ENCODE measurements around the gene SLC46A3.

Gene SLC46A3

GRCh38 chr13:28653111-28653510 lies 65.7 kb downstream of the SLC46A3 start:
- DNase-seq (ENCODE audit: low spot score), result no peak
- no peak overlapping the region for H3K4me3 ChIP-seq
- TF ChIP-seq, protein P1, sequence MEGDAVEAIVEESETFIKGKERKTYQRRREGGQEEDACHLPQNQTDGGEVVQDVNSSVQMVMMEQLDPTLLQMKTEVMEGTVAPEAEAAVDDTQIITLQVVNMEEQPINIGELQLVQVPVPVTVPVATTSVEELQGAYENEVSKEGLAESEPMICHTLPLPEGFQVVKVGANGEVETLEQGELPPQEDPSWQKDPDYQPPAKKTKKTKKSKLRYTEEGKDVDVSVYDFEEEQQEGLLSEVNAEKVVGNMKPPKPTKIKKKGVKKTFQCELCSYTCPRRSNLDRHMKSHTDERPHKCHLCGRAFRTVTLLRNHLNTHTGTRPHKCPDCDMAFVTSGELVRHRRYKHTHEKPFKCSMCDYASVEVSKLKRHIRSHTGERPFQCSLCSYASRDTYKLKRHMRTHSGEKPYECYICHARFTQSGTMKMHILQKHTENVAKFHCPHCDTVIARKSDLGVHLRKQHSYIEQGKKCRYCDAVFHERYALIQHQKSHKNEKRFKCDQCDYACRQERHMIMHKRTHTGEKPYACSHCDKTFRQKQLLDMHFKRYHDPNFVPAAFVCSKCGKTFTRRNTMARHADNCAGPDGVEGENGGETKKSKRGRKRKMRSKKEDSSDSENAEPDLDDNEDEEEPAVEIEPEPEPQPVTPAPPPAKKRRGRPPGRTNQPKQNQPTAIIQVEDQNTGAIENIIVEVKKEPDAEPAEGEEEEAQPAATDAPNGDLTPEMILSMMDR (IDR thresholded peaks at IDR 0.05), result no peak
- H3K27ac ChIP-seq, result no peak overlapping the region

- DNase-seq (ENCODE audit: low spot score), result no peak
- Histone ChIP-seq H3K4me3 (no peak overlapping the region), H3K27ac (no peak overlapping the region)
- TF ChIP-seq, protein P1 (IDR thresholded peaks at IDR 0.05), result no peak
These were observed 66.9 kb downstream of the SLC46A3 start for GRCh38 chr13:28651810-28652401.

DNA sequence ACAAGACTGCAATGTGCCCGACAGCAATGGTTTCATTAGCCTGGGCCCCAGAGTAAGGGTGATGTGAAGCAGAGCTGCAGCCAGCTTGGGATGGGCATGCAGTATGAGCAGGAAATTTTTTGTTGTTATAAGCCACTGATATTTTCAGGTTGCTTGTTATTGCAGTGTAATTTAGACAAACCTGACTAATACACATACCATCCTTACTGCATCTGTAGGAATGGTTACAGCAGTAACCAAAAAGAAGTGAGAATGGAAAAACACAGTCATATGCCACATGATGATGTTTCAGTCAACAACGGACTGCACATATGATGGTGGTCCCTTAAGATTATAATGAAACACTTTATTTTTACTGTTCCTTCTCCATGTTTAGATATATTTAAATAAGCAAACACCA lies 68.5 kb downstream of the SLC46A3 start:
- DNase-seq (ENCODE audit: low spot score), result no peak
- TF ChIP-seq, protein P1 (IDR thresholded peaks at IDR 0.05), result no peak
- Histone ChIP-seq H3K27ac (no peak overlapping the region), H3K4me3 (no peak overlapping the region)

Measured in coronary artery (tissue), 2 donors.